Non-pigmented ciliary epithelial cell (primary cell): ENCODE results near the gene IGHMBP2.

Source experiments
- DNase-seq: peaks from one replicate; pipeline ENCODE4 v3.0.0-alpha.2; 2010; ENCODE audit warnings: low read depth

The IGHMBP2 gene

GRCh38 chr11:68987211-68987610 is 83.5 kb downstream of the IGHMBP2 start:
- DNase-seq: no peak

- no peak for DNase-seq
Observed at GRCh38 chr11:68988491-68988890, 84.8 kb downstream of the IGHMBP2 start.
